SJSA1 (cell line): ENCODE measurements around the gene NSMF. TPM values are rescaled to one million over a fixed set of nuclear protein-coding genes. Genes with fewer than 3 reads are reported as not detected.

ENCODE experiments used
- DNase-seq, 2 experiments: peaks; one replicate each; pipeline ENCODE4 v3.0.0-alpha.2; 2015 to 2020; ENCODE audit warnings: low spot score in 2 of 2, low read depth in 1 of 2
- H3K27ac ChIP-seq: fragments of 250-450 bp; sonication (Bioruptor Pico); 2 replicates; pipeline ENCODE4 v1.5.1; 2020; ENCODE audit warnings: mild to moderate bottlenecking, moderate library complexity
- H3K27me3 ChIP-seq: fragments of 250-450 bp; sonication (Bioruptor Pico); replicated peaks from 2 replicates; pipeline ENCODE4 v1.5.1; 2020; ENCODE audit warnings: mild to moderate bottlenecking, moderate library complexity
- H3K36me3 ChIP-seq: fragments of 250-450 bp; sonication (Bioruptor Pico); 2 replicates; pipeline ENCODE4 v1.5.1; 2020; ENCODE audit warnings: mild to moderate bottlenecking
- H3K4me1 ChIP-seq: fragments of 250-450 bp; sonication (Bioruptor Pico); replicated peaks from 2 replicates; pipeline ENCODE4 v1.6.1; 2021; ENCODE audit warnings: mild to moderate bottlenecking
- H3K4me3 ChIP-seq: fragments of 250-450 bp; sonication (Bioruptor Pico); 2 replicates; pipeline ENCODE4 v1.5.1; 2020; ENCODE audit warnings: mild to moderate bottlenecking
- H3K9me3 ChIP-seq: fragments of 250-450 bp; sonication (Bioruptor Pico); replicated peaks from 2 replicates; pipeline ENCODE4 v1.5.1; 2020; ENCODE audit warnings: mild to moderate bottlenecking
- total RNA-seq: library from RNA; depleted of rRNA; stranded (reverse); fragments of >200 nt; shearing (Covaris generic); gene quantifications from 2 replicates; pipeline ENCODE4 v1.2.3, GENCODE V29; 2014

NSMF gene
- total RNA-seq, 1 experiment from 2014 or later = 17.9 TPM

DNA sequence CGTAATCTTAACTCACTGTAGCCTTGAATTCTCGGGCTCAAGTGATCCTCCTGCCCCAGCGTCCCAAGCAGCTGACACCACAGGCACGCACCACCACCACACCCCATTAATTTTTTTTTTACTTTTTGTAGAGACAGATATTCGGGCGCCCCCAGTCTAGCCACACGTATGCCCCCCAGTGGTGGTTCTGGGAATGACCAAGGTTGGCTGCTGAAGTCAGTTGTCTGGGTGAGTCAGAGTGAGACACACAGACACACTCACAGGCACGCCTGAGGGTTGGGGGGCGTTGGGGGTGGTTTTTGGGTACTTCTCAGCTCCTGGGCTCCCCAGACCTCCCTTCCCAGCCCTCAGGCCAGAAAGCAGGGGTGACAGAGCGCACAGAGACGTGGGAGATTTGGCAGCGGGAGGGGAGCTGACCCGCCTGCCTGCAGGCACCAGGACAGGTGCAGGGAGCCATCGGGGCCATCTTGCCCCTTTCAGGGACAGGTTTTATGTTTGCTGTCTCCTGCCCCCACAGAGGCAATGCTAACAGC lies 13.8 kb downstream of the NSMF start:
- Histone ChIP-seq H3K36me3 (peaks cover 10% of the 10 kb centered on the region), H3K27ac (no peak overlapping the region), H3K4me3 (no peak overlapping the region), H3K27me3 (peaks cover 9% of the 10 kb centered on the region), H3K4me1 (peaks cover 9% of the 10 kb centered on the region), H3K9me3 (no peaks in the 10 kb centered on the region)
- DNase-seq = peak; percentile 68 to 76

DNA sequence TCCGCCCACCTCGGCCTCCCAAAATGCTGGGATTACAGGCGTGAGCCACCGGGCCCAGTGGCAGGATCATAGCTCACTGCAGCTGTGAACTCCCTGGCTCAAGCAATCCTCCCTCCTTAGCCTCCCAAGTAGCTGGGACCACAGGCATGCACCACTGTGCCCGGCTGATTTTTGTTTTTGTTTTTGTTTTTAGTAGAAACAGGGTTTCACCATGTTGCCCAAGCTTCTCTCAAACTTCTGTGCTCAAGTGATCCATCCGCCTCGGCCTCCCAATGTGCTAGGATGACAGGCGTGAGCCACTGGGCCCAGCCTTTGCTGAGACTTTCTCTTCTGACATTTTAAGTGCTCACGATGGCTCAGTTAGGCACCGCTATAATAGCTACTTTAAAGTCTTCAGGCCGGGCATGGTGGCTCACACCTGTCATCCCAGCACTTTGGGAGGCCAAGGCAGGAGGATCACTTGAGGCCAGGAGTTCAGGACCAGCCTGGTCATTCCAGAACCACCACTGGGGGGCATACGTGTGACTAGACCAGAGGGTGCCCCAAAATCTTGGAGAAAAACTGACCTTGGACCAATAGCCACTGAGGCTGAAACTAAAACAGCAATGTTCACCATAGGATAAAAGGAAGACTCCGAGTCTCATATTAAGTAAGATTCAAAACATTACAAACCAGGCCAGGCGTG lies 14.9 kb downstream of the NSMF start:
- DNase-seq = no peak
- H3K36me3 ChIP-seq = peaks cover 3% of the 10 kb centered on the region
- H3K27me3 ChIP-seq = peaks cover 9% of the 10 kb centered on the region

DNA sequence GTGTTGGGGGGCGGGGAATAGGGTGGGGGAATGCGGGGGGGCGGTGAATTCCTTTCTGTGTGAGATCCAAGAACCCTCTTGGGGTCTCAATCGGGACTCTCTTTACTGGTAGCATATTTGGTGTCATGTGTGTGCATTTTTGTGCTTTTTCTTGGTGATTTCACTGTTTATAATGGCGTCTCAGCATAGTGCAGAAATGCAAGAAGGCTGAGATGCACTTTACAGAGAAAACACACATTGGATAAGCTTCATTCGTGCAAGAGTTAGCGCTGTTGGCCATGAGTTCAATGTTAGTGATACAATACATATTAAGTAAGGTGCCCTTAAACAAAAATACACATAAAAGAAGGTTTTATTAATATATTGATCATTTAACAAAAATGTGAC lies 17.2 kb downstream of the NSMF start:
- H3K27me3 ChIP-seq = peaks cover 9% of the 10 kb centered on the region
- no peak overlapping the region for H3K4me3 ChIP-seq
- H3K36me3 ChIP-seq = no peaks in the 10 kb centered on the region
- H3K4me1 ChIP-seq = peaks cover 9% of the 10 kb centered on the region
- no peaks in the 10 kb centered on the region for H3K9me3 ChIP-seq
- H3K27ac ChIP-seq = no peak overlapping the region
- no peak for DNase-seq

More for the DNA sequence above, 14.9 kb downstream of the NSMF start:
- H3K9me3 ChIP-seq = no peaks in the 10 kb centered on the region
- no peak overlapping the region for H3K27ac ChIP-seq
- H3K4me3 ChIP-seq = no peak overlapping the region
- H3K4me1 ChIP-seq = peaks cover 9% of the 10 kb centered on the region

DNA sequence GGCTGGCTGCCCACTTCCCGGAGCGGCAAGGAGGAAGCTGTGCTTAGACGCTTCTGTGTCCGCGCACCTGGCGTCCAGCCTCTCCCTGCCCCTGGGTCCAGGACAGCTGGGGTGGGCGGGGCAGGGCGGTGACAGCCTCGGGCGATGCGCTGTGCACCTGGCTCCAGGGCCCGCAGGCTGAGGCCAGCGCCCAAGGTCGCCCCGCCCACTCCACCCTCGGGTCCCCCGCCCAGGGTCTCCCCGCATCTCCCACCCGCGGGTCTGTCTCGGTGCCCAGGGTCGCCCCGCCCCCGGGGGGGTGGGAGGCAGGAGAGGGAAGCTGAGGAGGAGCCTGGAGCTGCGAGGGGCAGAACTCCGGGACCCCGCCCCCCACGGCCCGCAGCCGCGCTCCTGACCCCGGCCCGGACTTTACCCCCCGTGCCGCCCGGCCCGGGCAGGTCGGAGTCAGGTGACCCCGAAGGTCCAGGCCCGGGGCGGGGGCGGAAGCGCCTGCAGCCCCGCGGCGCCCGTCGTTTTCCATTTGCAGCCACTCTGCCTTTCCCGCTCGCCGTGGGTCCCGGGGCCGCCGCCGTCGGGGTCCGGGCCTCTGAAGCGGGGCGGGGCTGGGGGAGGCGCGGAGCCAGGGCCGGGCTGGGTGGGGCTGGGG lies 17.7 kb downstream of the NSMF start, which contains the start of gene ENTPD8:
Gene ENTPD8, minus strand, starts transcription at position 69 of the 646 bp plus-strand sequence. CDS start 3,072 bp downstream, outside the sequence.
- Histone ChIP-seq H3K4me1 (peaks cover 9% of the 10 kb centered on the region), H3K36me3 (no peaks in the 10 kb centered on the region), H3K27me3 (peaks cover 9% of the 10 kb centered on the region), H3K4me3 (no peak within 1 kb of the TSS), H3K27ac (no peak within 1 kb of the TSS), H3K9me3 (no peaks in the 10 kb centered on the region)
- DNase-seq = no peak

DNA sequence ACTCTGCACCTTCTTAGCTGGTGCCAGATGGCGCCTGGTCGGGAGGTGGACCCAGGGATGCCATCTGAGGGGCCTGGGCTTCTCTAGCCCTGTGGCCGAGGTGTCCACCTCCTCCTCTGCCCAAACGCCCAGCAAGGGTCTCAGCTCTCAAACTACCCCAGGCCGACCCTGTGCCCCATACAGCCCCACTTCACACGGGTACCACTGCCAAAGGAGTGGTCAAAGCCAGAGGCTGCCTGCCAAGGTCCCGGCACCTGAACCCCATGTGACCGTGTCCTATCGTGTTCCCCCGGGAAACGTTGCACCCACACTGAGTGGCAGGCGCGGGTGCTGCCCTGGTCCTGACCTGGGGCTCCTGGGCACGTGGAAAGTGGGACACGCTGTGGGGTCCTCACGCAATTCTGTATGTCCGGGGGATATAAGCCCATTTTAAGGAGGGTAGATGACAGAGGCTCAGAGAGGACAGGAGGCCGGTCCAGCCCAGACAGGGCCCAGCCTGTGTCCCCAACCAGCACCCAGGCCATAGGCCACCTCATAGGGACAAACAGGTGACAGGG lies 19.9 kb downstream of the NSMF start:
- Histone ChIP-seq H3K36me3 (no peaks in the 10 kb centered on the region), H3K27me3 (peaks cover 9% of the 10 kb centered on the region), H3K9me3 (no peaks in the 10 kb centered on the region), H3K4me1 (peaks cover 13% of the 10 kb centered on the region), H3K27ac (no peak overlapping the region), H3K4me3 (no peak overlapping the region)
- DNase-seq = no peak

GRCh38 chr9:137438591-137439157 lies 20.5 kb downstream of the NSMF start:
- H3K9me3 ChIP-seq = no peaks in the 10 kb centered on the region
- no peak for DNase-seq
- H3K36me3 ChIP-seq = no peaks in the 10 kb centered on the region
- H3K27ac ChIP-seq = no peak overlapping the region
- peaks cover 13% of the 10 kb centered on the region for H3K4me1 ChIP-seq
- no peak overlapping the region for H3K4me3 ChIP-seq
- H3K27me3 ChIP-seq = peaks cover 9% of the 10 kb centered on the region

DNA sequence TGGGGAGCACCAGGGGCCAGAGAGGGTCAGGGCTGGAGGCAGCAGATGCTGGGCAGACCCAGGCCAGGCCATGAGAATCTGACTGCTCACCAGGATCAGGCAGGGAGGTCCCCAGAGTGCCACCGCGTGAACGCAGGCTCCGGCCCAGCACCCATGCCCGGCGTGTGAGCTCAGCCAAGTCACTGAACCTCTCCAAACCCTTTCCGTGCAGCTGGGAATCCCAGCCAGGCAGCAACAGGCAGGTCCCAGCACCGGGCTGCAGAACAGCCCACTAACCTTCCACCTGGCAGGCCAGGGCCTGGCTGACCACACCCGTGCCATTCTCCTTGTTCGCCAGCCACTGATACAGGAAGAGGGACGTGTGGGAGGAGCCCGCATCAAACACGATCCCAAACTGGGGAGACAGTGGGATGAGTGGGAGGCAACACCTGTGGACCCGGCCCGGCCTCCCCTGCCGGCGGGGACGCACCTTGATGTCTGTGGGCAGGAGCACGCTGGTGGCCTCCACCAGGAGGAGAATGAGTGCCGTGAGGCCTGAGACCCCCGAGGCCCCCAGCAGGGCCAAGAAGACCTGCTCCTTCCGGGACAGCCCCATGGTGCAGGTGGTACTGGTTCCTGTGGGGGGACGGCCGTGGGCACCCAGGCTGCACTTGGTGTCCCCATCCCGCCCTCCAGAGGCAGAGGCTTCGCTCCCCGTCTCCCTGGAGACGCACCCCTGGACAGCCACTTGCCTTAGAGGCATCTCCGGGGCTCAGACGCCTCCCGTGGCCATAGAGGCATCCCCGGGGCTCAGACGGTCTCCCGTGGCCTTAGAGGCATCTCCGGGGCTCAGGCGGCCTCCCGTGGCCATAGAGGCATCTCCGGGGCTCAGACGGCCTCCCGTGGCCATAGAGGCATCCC lies 21.2 kb downstream of the NSMF start:
- H3K27me3 ChIP-seq = peaks cover 7% of the 10 kb centered on the region
- peaks cover 13% of the 10 kb centered on the region for H3K4me1 ChIP-seq
- H3K27ac ChIP-seq = no peak overlapping the region
- no peak for DNase-seq
- H3K9me3 ChIP-seq = no peaks in the 10 kb centered on the region
- H3K4me3 ChIP-seq = no peak overlapping the region
- no peaks in the 10 kb centered on the region for H3K36me3 ChIP-seq

DNA sequence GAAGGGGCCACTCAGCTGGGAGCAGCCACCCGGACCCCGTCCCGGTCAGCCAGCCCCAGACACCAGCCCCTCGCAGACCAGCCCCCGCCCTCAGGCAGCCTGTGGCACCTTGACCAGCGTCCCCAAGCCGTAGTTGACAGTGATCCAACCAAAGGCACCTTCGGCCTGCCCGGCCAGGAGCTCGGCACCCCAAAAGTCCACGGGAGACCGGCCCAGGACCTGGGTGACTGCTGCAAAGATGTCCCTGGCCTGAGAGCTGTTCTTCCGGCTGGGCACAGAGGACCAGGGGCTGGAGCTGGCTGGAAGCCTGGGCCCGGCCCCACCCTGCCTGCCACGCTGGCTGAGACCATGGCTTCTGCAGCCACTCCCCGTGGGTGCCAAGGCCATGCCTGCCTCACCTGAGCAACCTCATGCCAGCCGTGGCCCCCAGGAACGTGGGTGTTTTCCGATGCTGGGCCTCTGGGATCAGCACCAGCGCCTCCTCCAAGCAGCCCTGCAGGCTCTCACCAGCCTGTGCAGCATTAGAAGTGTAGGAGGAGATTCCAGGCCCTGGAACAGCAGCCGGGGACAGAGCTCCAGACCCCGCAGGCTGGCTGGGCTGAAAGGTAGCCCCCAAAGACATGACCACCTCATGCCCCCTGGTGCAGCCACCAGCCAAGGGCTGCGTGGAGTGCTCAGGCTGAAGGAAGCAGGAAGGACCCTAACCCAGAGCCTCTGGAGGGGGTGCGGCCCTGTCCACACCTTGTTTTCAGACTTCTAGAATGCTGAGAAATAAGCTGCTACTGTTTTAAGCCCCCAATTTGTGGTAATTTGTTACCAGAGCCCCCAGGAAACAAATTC lies 22.2 kb downstream of the NSMF start:
- peaks cover 1% of the 10 kb centered on the region; the same call in 1 of the 2 replicates for H3K27me3 ChIP-seq
- no peak overlapping the region for H3K4me3 ChIP-seq
- H3K36me3 ChIP-seq = no peaks in the 10 kb centered on the region
- no peak overlapping the region for H3K27ac ChIP-seq
- peaks cover 13% of the 10 kb centered on the region for H3K4me1 ChIP-seq
- H3K9me3 ChIP-seq = no peaks in the 10 kb centered on the region
- DNase-seq = no peak

DNA sequence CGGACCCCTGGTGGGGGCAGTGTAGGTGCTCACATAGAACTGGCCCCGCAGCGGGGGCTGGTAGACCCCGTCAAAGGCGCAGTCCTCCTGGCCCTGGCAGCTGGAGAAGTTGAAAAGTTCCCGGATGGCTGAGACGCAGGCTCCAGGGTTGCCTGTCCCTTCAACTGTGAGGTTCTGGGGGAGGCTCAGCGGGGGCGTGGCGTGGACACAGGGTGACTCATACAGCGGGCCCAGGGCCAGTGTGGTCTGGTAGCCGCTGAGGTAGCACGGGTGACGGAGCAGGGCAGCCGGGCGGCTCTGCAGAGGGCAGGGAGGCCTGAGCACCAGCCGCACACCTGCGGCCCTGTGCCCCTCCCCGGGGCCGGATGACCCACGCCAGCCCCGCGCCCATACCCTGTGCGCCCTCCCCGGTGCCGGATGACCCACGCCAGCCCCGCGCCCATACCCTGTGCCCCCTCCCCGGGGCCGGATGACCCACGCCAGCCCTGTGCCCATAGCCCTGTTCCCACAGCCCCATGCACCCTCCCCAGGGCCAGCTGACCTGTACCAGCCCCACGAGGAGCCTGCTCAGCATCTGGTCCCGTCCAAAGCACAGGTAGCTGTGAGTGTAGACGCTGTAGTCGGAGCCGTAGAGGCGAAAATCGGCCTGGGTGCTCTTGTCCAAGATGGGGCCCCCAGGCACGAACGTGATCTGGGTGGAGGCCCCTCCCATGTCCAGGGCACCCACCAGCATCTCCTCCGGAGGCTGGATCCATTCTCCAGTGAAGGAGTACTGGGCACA lies 23.0 kb downstream of the NSMF start:
- peak; percentile 59 to 89 for DNase-seq
- Histone ChIP-seq H3K36me3 (no peaks in the 10 kb centered on the region), H3K4me3 (no peak overlapping the region), H3K27me3 (no peaks in the 10 kb centered on the region), H3K27ac (no peak overlapping the region), H3K9me3 (no peaks in the 10 kb centered on the region), H3K4me1 (peaks cover 8% of the 10 kb centered on the region)

DNA sequence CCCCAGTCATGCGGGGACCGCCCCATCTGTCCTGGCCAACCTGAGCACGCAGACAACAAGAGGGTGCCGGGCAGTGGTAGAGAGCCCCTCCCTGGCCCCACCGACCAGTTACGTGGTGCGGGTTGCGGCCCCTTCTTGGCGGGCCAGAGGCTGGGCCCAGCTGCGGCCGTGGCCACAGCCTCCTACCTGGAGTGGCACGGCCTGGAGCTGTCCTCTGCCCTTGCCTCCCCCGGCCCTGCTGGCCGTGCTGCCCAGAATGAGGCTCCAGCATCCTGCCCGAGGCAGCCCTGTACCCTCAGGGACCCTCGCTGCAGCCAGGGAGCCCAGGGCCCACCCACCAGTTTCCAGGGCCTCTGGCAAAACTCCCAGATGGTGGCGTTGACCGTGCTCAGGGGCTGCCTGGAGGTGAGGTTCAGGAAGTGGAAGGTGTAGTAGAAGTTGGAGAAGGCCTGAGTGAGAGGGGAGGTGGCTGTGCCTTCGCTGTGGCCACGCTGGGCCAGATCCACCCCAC lies 23.7 kb downstream of the NSMF start:
- H3K4me1 ChIP-seq = peaks cover 8% of the 10 kb centered on the region
- H3K36me3 ChIP-seq = no peaks in the 10 kb centered on the region
- H3K4me3 ChIP-seq = no peak overlapping the region
- H3K9me3 ChIP-seq = no peaks in the 10 kb centered on the region
- no peak overlapping the region for H3K27ac ChIP-seq
- no peak for DNase-seq
- no peaks in the 10 kb centered on the region for H3K27me3 ChIP-seq

GRCh38 chr9:137434498-137435380 lies 24.4 kb downstream of the NSMF start:
- no peak overlapping the region for H3K4me3 ChIP-seq
- DNase-seq = no peak
- H3K36me3 ChIP-seq = no peaks in the 10 kb centered on the region
- no peaks in the 10 kb centered on the region for H3K27me3 ChIP-seq
- H3K27ac ChIP-seq = no peak overlapping the region
- peaks cover 8% of the 10 kb centered on the region for H3K4me1 ChIP-seq
- H3K9me3 ChIP-seq = no peaks in the 10 kb centered on the region
